Measurements from ENCODE around the gene MCM3AP. TPM values are rescaled to one million over a fixed set of nuclear protein-coding genes. Genes with fewer than 3 reads are reported as not detected.

MCM3AP gene
- total and polyA plus RNA-seq, 9 donors: 45.4 to 71.2 (median 52.2) TPM

GRCh38 chr21:46323710-46324389, 38.4 kb upstream of the MCM3AP start, which contains the start of the genes C21orf58 and PCNT:
Gene C21orf58 (minus strand): TSS chr21:46323870. CDS start chr21:46322738, 1,132 bp downstream.
Gene PCNT (plus strand): TSS chr21:46324156. CDS start chr21:46324229, 73 bp downstream.
- Histone ChIP-seq H3K4me3 (ENCODE audit: low read length) (peak within 1 kb of the TSS; percentile 100), H3K9me3 (replicated peaks; ENCODE audit: control insufficient read depth, low read depth, low read length) (no peaks in the 10 kb centered on the region), H3K27ac (ENCODE audit: low read length) (peak within 1 kb of the TSS; percentile 99), H3K27me3 (ENCODE audit: control insufficient read depth, insufficient read depth, low read length) (no peaks in the 10 kb centered on the region), H3K4me1 (ENCODE audit: control insufficient read depth, insufficient read depth, low read length) (peaks cover 31% of the 10 kb centered on the region), H3K36me3 (ENCODE audit: control insufficient read depth, insufficient read depth, low read length) (peaks cover 21% of the 10 kb centered on the region)
- under 1% methylated on average over 71 of the region's 76 CpGs for WGBS (ENCODE audit: insufficient coverage)
- peak; percentile 99 for DNase-seq

GRCh38 chr21:46323227-46323709, 37.9 kb upstream of the MCM3AP start:
- peak overlapping the region; percentile 0 for H3K27ac ChIP-seq (ENCODE audit: low read length)
- peaks cover 21% of the 10 kb centered on the region for H3K36me3 ChIP-seq (ENCODE audit: control insufficient read depth, insufficient read depth, low read length)
- H3K4me3 ChIP-seq (ENCODE audit: low read length): peak overlapping the region; percentile 61
- no peaks in the 10 kb centered on the region for H3K27me3 ChIP-seq (ENCODE audit: control insufficient read depth, insufficient read depth, low read length)
- under 1% methylated on average over 31 of the region's 34 CpGs for WGBS (ENCODE audit: insufficient coverage)
- H3K4me1 ChIP-seq (ENCODE audit: control insufficient read depth, insufficient read depth, low read length): peaks cover 31% of the 10 kb centered on the region
- peak; percentile 32 for DNase-seq
- no peaks in the 10 kb centered on the region for H3K9me3 ChIP-seq (replicated peaks; ENCODE audit: control insufficient read depth, low read depth, low read length)

- DNase-seq: no peak
- 0% methylated on average over 47 of the region's 50 CpGs for WGBS (ENCODE audit: insufficient coverage)
- Histone ChIP-seq H3K9me3 (replicated peaks; ENCODE audit: control insufficient read depth, low read depth, low read length) (no peaks in the 10 kb centered on the region), H3K27ac (ENCODE audit: low read length) (no peak overlapping the region), H3K36me3 (ENCODE audit: control insufficient read depth, insufficient read depth, low read length) (peaks cover 15% of the 10 kb centered on the region), H3K4me3 (ENCODE audit: low read length) (peak overlapping the region; percentile 61), H3K27me3 (ENCODE audit: control insufficient read depth, insufficient read depth, low read length) (no peaks in the 10 kb centered on the region), H3K4me1 (ENCODE audit: control insufficient read depth, insufficient read depth, low read length) (peaks cover 31% of the 10 kb centered on the region)
Observed at GRCh38 chr21:46322351-46323226, 37.2 kb upstream of the MCM3AP start.

- WGBS (ENCODE audit: insufficient coverage): 47% methylated on average over 2 of the region's 4 CpGs
- no peaks in the 10 kb centered on the region for H3K27me3 ChIP-seq (ENCODE audit: control insufficient read depth, insufficient read depth, low read length)
- H3K4me1 ChIP-seq (ENCODE audit: control insufficient read depth, insufficient read depth, low read length): peaks cover 25% of the 10 kb centered on the region
- peaks cover 19% of the 10 kb centered on the region for H3K36me3 ChIP-seq (ENCODE audit: control insufficient read depth, insufficient read depth, low read length)
- no peaks in the 10 kb centered on the region for H3K9me3 ChIP-seq (replicated peaks; ENCODE audit: control insufficient read depth, low read depth, low read length)
- no peak overlapping the region for H3K4me3 ChIP-seq (ENCODE audit: low read length)
- no peak for DNase-seq
- H3K27ac ChIP-seq (ENCODE audit: low read length): no peak overlapping the region
Observed at GRCh38 chr21:46320331-46320801, 35.0 kb upstream of the MCM3AP start.

GRCh38 chr21:46319186-46319585, 33.8 kb upstream of the MCM3AP start:
- no peak overlapping the region for H3K27ac ChIP-seq (ENCODE audit: low read length)
- peaks cover 23% of the 10 kb centered on the region for H3K4me1 ChIP-seq (ENCODE audit: control insufficient read depth, insufficient read depth, low read length)
- DNase-seq: no peak
- peaks cover 31% of the 10 kb centered on the region for H3K36me3 ChIP-seq (ENCODE audit: control insufficient read depth, insufficient read depth, low read length)
- H3K9me3 ChIP-seq (replicated peaks; ENCODE audit: control insufficient read depth, low read depth, low read length): no peaks in the 10 kb centered on the region
- 92% methylated on average over 4 of the region's 7 CpGs for WGBS (ENCODE audit: insufficient coverage)
- H3K4me3 ChIP-seq (ENCODE audit: low read length): no peak overlapping the region
- no peaks in the 10 kb centered on the region for H3K27me3 ChIP-seq (ENCODE audit: control insufficient read depth, insufficient read depth, low read length)

GRCh38 chr21:46318464-46318845, 33.0 kb upstream of the MCM3AP start:
- Histone ChIP-seq H3K4me3 (ENCODE audit: low read length) (no peak overlapping the region), H3K4me1 (ENCODE audit: control insufficient read depth, insufficient read depth, low read length) (peaks cover 23% of the 10 kb centered on the region), H3K36me3 (ENCODE audit: control insufficient read depth, insufficient read depth, low read length) (peaks cover 36% of the 10 kb centered on the region), H3K27ac (ENCODE audit: low read length) (no peak overlapping the region), H3K9me3 (replicated peaks; ENCODE audit: control insufficient read depth, low read depth, low read length) (no peaks in the 10 kb centered on the region), H3K27me3 (ENCODE audit: control insufficient read depth, insufficient read depth, low read length) (no peaks in the 10 kb centered on the region)
- 100% methylated on average over 2 of the region's 4 CpGs for WGBS (ENCODE audit: insufficient coverage)
- DNase-seq: no peak

- Histone ChIP-seq H3K4me1 (ENCODE audit: control insufficient read depth, insufficient read depth, low read length) (peaks cover 19% of the 10 kb centered on the region), H3K36me3 (ENCODE audit: control insufficient read depth, insufficient read depth, low read length) (peaks cover 42% of the 10 kb centered on the region), H3K27me3 (ENCODE audit: control insufficient read depth, insufficient read depth, low read length) (no peaks in the 10 kb centered on the region), H3K27ac (ENCODE audit: low read length) (no peak overlapping the region), H3K4me3 (ENCODE audit: low read length) (no peak overlapping the region), H3K9me3 (replicated peaks; ENCODE audit: control insufficient read depth, low read depth, low read length) (no peaks in the 10 kb centered on the region)
- DNase-seq: no peak
- 71% methylated on average over 20 of the region's 20 CpGs for WGBS (ENCODE audit: insufficient coverage)
Observed at GRCh38 chr21:46317710-46318463, 32.5 kb upstream of the MCM3AP start.

- Histone ChIP-seq H3K9me3 (replicated peaks; ENCODE audit: control insufficient read depth, low read depth, low read length) (no peaks in the 10 kb centered on the region), H3K27ac (ENCODE audit: low read length) (no peak overlapping the region), H3K36me3 (ENCODE audit: control insufficient read depth, insufficient read depth, low read length) (peaks cover 46% of the 10 kb centered on the region), H3K4me3 (ENCODE audit: low read length) (no peak overlapping the region), H3K27me3 (ENCODE audit: control insufficient read depth, insufficient read depth, low read length) (no peaks in the 10 kb centered on the region), H3K4me1 (ENCODE audit: control insufficient read depth, insufficient read depth, low read length) (peaks cover 9% of the 10 kb centered on the region)
- 96% methylated on average over 12 of the region's 14 CpGs for WGBS (ENCODE audit: insufficient coverage)
- no peak for DNase-seq
Observed at GRCh38 chr21:46316708-46317324, 31.4 kb upstream of the MCM3AP start.

GRCh38 chr21:46314441-46315020, 29.1 kb upstream of the MCM3AP start:
- DNase-seq: no peak
- no peaks in the 10 kb centered on the region for H3K4me1 ChIP-seq (ENCODE audit: control insufficient read depth, insufficient read depth, low read length)
- 92% methylated on average over 14 of the region's 22 CpGs for WGBS (ENCODE audit: insufficient coverage)
- H3K9me3 ChIP-seq (replicated peaks; ENCODE audit: control insufficient read depth, low read depth, low read length): no peaks in the 10 kb centered on the region
- H3K4me3 ChIP-seq (ENCODE audit: low read length): no peak overlapping the region
- no peak overlapping the region for H3K27ac ChIP-seq (ENCODE audit: low read length)
- H3K27me3 ChIP-seq (ENCODE audit: control insufficient read depth, insufficient read depth, low read length): no peaks in the 10 kb centered on the region
- H3K36me3 ChIP-seq (ENCODE audit: control insufficient read depth, insufficient read depth, low read length): peaks cover 46% of the 10 kb centered on the region
